ENCODE data around the gene GPR3.

- TF ChIP-seq CTCF (IDR thresholded peaks at IDR 0.05) (no peak), POLR2AphosphoS5 (IDR thresholded peaks at IDR 0.05; ENCODE audit: insufficient read depth in 1 of 2, low read depth in 1 of 2) (peak in 1 of 2 donors; percentile 13)
Observed at GRCh38 chr1:27405074-27405473, 12.7 kb downstream of the GPR3 start.

All from vagina (tissue), 2 donors.